H1 (cell line): Measurements from ENCODE around the gene ZMYND15. TPM values are rescaled to one million over a fixed set of nuclear protein-coding genes. Genes with fewer than 3 reads are reported as not detected.

ENCODE experiments used
- polyA plus RNA-seq, 7 experiments: library from polyadenylated mRNA; depleted of rRNA in 3 of 7; stranded (reverse) in 5 of 7; unstranded in 2 of 7; fragments of >200 nt in 5 of 7; fragments of 200-250 nt in 2 of 7; gene quantifications; 1 replicate in 5 of 7; 2 replicates in 1 of 7; 4 replicates in 1 of 7; pipeline versions ENCODE4 v1.2.1 to v1.2.3, GENCODE V29; 2011 to 2013; ENCODE audit warnings: missing spikeins in 2 of 7, mixed read lengths in 2 of 7
- total RNA-seq: library from RNA; stranded (reverse); fragmentation: NEBNext Ultra II Directional; extraction: Animal tissue kit (Norgen Biotek cat#: 25700); gene quantifications from 2 replicates; pipeline ENCODE4 v1.2.1, GENCODE V29; 2021

The ZMYND15 gene
- total and polyA plus RNA-seq, 2 of the 8 experiments (the other 6 are each of a cell fraction or from before 2014, with no cell fraction given), result 0.53 to 0.58 TPM

Other genes with a start within 250 kb of the ZMYND15 start
- 0.98 and 1.5 TPM in 2 replicates for gene SPNS2, start 241.0 kb upstream of the ZMYND15 start, total RNA-seq
- gene SPNS2, start 241.0 kb upstream of the ZMYND15 start, polyA plus RNA-seq (2011; rRNA removed), result 1.2 and 1.9 TPM in 2 replicates
- gene MYBBP1A, start 184.4 kb upstream of the ZMYND15 start, total RNA-seq, result 151 and 153 TPM in 2 replicates
- gene MYBBP1A, start 184.4 kb upstream of the ZMYND15 start, polyA plus RNA-seq (2011; rRNA removed), result 46.8 and 79.9 TPM in 2 replicates
- gene GGT6, start 179.3 kb upstream of the ZMYND15 start, total RNA-seq, result not detected in 2 replicates
- gene GGT6, start 179.3 kb upstream of the ZMYND15 start, polyA plus RNA-seq (2011; rRNA removed), result 0.18 and 0.30 TPM in 2 replicates
- gene SMTNL2, start 155.3 kb upstream of the ZMYND15 start, total RNA-seq, result 3.7 and 4.5 TPM in 2 replicates
- gene SMTNL2, start 155.3 kb upstream of the ZMYND15 start, polyA plus RNA-seq (2011; rRNA removed), result 3.6 and 4.6 TPM in 2 replicates
- 1.5 TPM in 2 replicates for gene ALOX15, start 98.2 kb upstream of the ZMYND15 start, total RNA-seq
- gene ALOX15, start 98.2 kb upstream of the ZMYND15 start, polyA plus RNA-seq (2011; rRNA removed), result 1.7 and 2.2 TPM in 2 replicates
- gene PELP1, start 35.7 kb upstream of the ZMYND15 start, total RNA-seq, result 184 and 185 TPM in 2 replicates
- gene PELP1, start 35.7 kb upstream of the ZMYND15 start, polyA plus RNA-seq (2011; rRNA removed), result 75.6 and 160 TPM in 2 replicates
- gene ARRB2, start 29.2 kb upstream of the ZMYND15 start, total RNA-seq, result 95.6 and 101 TPM in 2 replicates
- 72.4 and 96.0 TPM in 2 replicates for gene ARRB2, start 29.2 kb upstream of the ZMYND15 start, polyA plus RNA-seq (2011; rRNA removed)
- gene MED11, start 8.4 kb upstream of the ZMYND15 start, total RNA-seq, result 18.8 and 21.6 TPM in 2 replicates
- gene MED11, start 8.4 kb upstream of the ZMYND15 start, polyA plus RNA-seq (2011; rRNA removed), result 36.0 and 40.0 TPM in 2 replicates
- 3.5 and 3.9 TPM in 2 replicates for gene CXCL16, start 95 bp downstream of the ZMYND15 start, total RNA-seq
- gene CXCL16, start 95 bp downstream of the ZMYND15 start, polyA plus RNA-seq (2011; rRNA removed), result 4.8 and 5.2 TPM in 2 replicates
- not detected in 2 replicates for gene TM4SF5, start 32.1 kb downstream of the ZMYND15 start, total RNA-seq
- gene TM4SF5, start 32.1 kb downstream of the ZMYND15 start, polyA plus RNA-seq (2011; rRNA removed), result not detected in 2 replicates
- gene VMO1, start 46.5 kb downstream of the ZMYND15 start, total RNA-seq, result not detected in 2 replicates
- gene VMO1, start 46.5 kb downstream of the ZMYND15 start, polyA plus RNA-seq (2011; rRNA removed), result 0.30 and 0.78 TPM in 2 replicates
- not detected in 2 replicates for gene GLTPD2, start 49.1 kb downstream of the ZMYND15 start, total RNA-seq
- 0.06 TPM in 1 of 2 replicates, not detected in the other for gene GLTPD2, start 49.1 kb downstream of the ZMYND15 start, polyA plus RNA-seq (2011; rRNA removed)
- 264 and 278 TPM in 2 replicates for gene PSMB6, start 56.3 kb downstream of the ZMYND15 start, total RNA-seq
- 635 and 737 TPM in 2 replicates for gene PSMB6, start 56.3 kb downstream of the ZMYND15 start, polyA plus RNA-seq (2011; rRNA removed)
- gene PLD2, start 67.3 kb downstream of the ZMYND15 start, total RNA-seq, result 48.4 and 53.0 TPM in 2 replicates
- gene PLD2, start 67.3 kb downstream of the ZMYND15 start, polyA plus RNA-seq (2011; rRNA removed), result 44.3 and 59.8 TPM in 2 replicates
- gene MINK1, start 93.5 kb downstream of the ZMYND15 start, total RNA-seq, result 74.4 and 77.7 TPM in 2 replicates
- gene MINK1, start 93.5 kb downstream of the ZMYND15 start, polyA plus RNA-seq (2011; rRNA removed), result 26.9 and 44.8 TPM in 2 replicates
- 0.38 and 0.39 TPM in 2 replicates for gene C17orf107, start 159.7 kb downstream of the ZMYND15 start, total RNA-seq
- gene C17orf107, start 159.7 kb downstream of the ZMYND15 start, polyA plus RNA-seq (2011; rRNA removed), result 0.45 and 0.67 TPM in 2 replicates
- gene CHRNE, start 163.3 kb downstream of the ZMYND15 start, total RNA-seq, result 0.15 and 0.40 TPM in 2 replicates
- gene CHRNE, start 163.3 kb downstream of the ZMYND15 start, polyA plus RNA-seq (2011; rRNA removed), result 0.33 and 0.63 TPM in 2 replicates
- not detected in 2 replicates for gene GP1BA, start 192.4 kb downstream of the ZMYND15 start, total RNA-seq
- not detected in 2 replicates for gene GP1BA, start 192.4 kb downstream of the ZMYND15 start, polyA plus RNA-seq (2011; rRNA removed)
- gene SLC25A11, start 200.2 kb downstream of the ZMYND15 start, total RNA-seq, result 55.9 and 65.2 TPM in 2 replicates
- 97.0 and 136 TPM in 2 replicates for gene SLC25A11, start 200.2 kb downstream of the ZMYND15 start, polyA plus RNA-seq (2011; rRNA removed)
- gene RNF167, start 200.4 kb downstream of the ZMYND15 start, total RNA-seq, result 140 and 147 TPM in 2 replicates
- gene RNF167, start 200.4 kb downstream of the ZMYND15 start, polyA plus RNA-seq (2011; rRNA removed), result 281 and 284 TPM in 2 replicates
- 1,355 and 1,387 TPM in 2 replicates for gene PFN1, start 208.7 kb downstream of the ZMYND15 start, total RNA-seq
- 1,949 and 2,147 TPM in 2 replicates for gene PFN1, start 208.7 kb downstream of the ZMYND15 start, polyA plus RNA-seq (2011; rRNA removed)
- gene ENO3, start 211.3 kb downstream of the ZMYND15 start, total RNA-seq, result 24.1 and 25.7 TPM in 2 replicates
- gene ENO3, start 211.3 kb downstream of the ZMYND15 start, polyA plus RNA-seq (2011; rRNA removed), result 25.0 and 36.4 TPM in 2 replicates
- 81.9 and 83.6 TPM in 2 replicates for gene SPAG7, start 228.0 kb downstream of the ZMYND15 start, total RNA-seq
- 74.2 and 82.1 TPM in 2 replicates for gene SPAG7, start 228.0 kb downstream of the ZMYND15 start, polyA plus RNA-seq (2011; rRNA removed)
- gene CAMTA2, start 247.8 kb downstream of the ZMYND15 start, total RNA-seq, result 11.4 and 12.0 TPM in 2 replicates
- 5.5 and 13.7 TPM in 2 replicates for gene CAMTA2, start 247.8 kb downstream of the ZMYND15 start, polyA plus RNA-seq (2011; rRNA removed)